ENCODE data around the gene CEP78. TPM values are rescaled to one million over a fixed set of nuclear protein-coding genes. Genes with fewer than 3 reads are reported as not detected.

CEP78 gene
- total RNA-seq, 1 donor from 2014 or later: 13.9 TPM

DNA sequence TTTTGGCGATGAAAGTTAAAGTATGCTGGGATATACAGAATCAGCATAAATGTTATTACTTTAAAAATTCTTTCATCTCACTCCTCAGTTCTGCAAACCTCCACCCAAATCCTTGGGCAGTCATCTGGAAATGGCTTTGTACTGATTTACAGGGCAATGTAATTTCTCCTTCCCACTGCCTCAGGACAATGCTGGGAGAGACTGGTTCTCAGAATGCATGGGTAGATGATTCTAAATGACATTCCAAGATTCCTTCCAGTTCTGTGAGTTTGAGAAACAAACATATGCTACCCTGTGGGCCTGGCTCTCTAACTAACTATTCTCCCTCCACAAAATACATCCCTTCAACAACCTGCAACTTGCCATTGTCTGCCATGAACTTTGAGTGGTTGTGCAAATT, 53.6 kb downstream of the CEP78 start:
- H3K9me3 Mint-ChIP-seq (ENCODE audit: unreplicated experiment): no peaks in the 10 kb centered on the region
- H3K36me3 Mint-ChIP-seq (ENCODE audit: unreplicated experiment): no peaks in the 10 kb centered on the region
- TF ChIP-seq, protein P1, sequence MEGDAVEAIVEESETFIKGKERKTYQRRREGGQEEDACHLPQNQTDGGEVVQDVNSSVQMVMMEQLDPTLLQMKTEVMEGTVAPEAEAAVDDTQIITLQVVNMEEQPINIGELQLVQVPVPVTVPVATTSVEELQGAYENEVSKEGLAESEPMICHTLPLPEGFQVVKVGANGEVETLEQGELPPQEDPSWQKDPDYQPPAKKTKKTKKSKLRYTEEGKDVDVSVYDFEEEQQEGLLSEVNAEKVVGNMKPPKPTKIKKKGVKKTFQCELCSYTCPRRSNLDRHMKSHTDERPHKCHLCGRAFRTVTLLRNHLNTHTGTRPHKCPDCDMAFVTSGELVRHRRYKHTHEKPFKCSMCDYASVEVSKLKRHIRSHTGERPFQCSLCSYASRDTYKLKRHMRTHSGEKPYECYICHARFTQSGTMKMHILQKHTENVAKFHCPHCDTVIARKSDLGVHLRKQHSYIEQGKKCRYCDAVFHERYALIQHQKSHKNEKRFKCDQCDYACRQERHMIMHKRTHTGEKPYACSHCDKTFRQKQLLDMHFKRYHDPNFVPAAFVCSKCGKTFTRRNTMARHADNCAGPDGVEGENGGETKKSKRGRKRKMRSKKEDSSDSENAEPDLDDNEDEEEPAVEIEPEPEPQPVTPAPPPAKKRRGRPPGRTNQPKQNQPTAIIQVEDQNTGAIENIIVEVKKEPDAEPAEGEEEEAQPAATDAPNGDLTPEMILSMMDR (IDR thresholded peaks at IDR 0.05): no peak
- no peak for DNase-seq (ENCODE audit: extremely low spot score, unreplicated experiment)
- peaks cover 5% of the 10 kb centered on the region for H3K27me3 Mint-ChIP-seq (ENCODE audit: unreplicated experiment)
- H3K4me1 Mint-ChIP-seq (ENCODE audit: unreplicated experiment): no peaks in the 10 kb centered on the region
- H3K4me3 Mint-ChIP-seq (ENCODE audit: unreplicated experiment): no peak overlapping the region
- no peak overlapping the region for H3K27ac Mint-ChIP-seq (ENCODE audit: unreplicated experiment)

- TF ChIP-seq, protein P1 (IDR thresholded peaks at IDR 0.05): no peak
- peaks cover 3% of the 10 kb centered on the region for H3K27me3 Mint-ChIP-seq (ENCODE audit: unreplicated experiment)
- peaks cover 9% of the 10 kb centered on the region for H3K4me1 Mint-ChIP-seq (ENCODE audit: unreplicated experiment)
- no peak for DNase-seq (ENCODE audit: extremely low spot score, unreplicated experiment)
- no peak overlapping the region for H3K4me3 Mint-ChIP-seq (ENCODE audit: unreplicated experiment)
- H3K27ac Mint-ChIP-seq (ENCODE audit: unreplicated experiment): no peak overlapping the region
- H3K9me3 Mint-ChIP-seq (ENCODE audit: unreplicated experiment): no peaks in the 10 kb centered on the region
- H3K36me3 Mint-ChIP-seq (ENCODE audit: unreplicated experiment): no peaks in the 10 kb centered on the region
Observed at GRCh38 chr9:78291240-78291925, 55.5 kb downstream of the CEP78 start.

DNA sequence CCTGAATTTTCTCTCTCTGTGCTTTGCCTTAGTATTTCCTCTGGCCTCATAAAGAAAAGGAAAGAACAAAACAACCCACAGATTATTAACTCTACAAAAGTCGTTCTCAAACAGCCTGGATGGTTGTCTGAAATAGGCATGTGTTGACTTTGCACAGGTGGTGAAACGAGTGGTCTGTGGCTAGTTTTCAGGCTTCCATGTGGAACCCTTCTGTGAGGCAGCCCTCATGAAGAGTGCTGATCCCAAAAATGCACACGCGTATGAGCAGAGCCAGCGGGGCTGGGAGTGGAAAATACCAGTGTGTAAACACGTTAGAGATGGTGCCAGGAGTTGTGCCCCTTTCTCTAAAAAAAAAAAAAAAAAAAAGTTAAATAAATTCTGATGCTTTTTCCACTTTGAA, 56.2 kb downstream of the CEP78 start:
- Mint-ChIP-seq H3K9me3 (ENCODE audit: unreplicated experiment) (no peaks in the 10 kb centered on the region), H3K36me3 (ENCODE audit: unreplicated experiment) (no peaks in the 10 kb centered on the region), H3K4me3 (ENCODE audit: unreplicated experiment) (no peak overlapping the region), H3K27ac (ENCODE audit: unreplicated experiment) (no peak overlapping the region), H3K27me3 (ENCODE audit: unreplicated experiment) (no peaks in the 10 kb centered on the region), H3K4me1 (ENCODE audit: unreplicated experiment) (peaks cover 11% of the 10 kb centered on the region)
- no peak for DNase-seq (ENCODE audit: extremely low spot score, unreplicated experiment)
- TF ChIP-seq, protein P1 (IDR thresholded peaks at IDR 0.05): no peak

DNA sequence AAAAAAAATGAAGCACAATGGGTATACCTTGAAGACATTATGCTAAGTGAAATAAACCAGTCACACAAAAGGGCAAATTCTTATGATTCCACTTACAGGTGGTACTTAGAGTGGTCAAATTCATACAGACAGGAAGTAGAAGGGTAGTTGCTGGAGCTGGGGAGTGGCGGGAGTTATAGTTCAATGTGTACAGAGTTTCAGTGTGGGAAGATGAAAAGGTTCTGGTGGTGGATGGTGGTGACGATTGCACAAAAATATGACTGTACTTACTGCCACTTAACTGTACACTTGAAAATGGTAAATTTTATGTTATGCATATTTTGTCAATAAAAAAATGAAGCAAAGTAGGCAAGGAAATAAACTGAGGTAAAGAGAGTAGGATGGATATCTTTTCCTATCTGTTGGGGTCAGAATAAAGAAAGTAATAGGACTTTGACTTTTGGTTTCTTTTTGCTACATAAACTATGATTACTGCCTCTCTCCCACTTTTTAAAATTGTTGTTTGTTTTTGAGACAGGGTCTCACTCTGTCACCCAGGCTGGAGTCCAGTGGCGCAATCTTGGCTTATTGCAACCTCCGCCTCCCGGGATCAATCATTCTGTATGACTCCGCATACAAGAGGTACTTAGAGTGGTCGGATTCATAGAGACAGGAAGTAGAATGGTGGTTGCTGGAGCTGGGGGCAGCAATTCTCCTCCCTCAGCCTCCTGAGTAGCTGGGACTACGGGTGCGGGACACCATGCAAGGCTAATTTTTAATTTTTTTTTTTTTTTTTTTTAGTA, 57.0 kb downstream of the CEP78 start:
- no peaks in the 10 kb centered on the region for H3K36me3 Mint-ChIP-seq (ENCODE audit: unreplicated experiment)

More for the DNA sequence above, 57.0 kb downstream of the CEP78 start:
- Mint-ChIP-seq H3K4me3 (ENCODE audit: unreplicated experiment) (no peak overlapping the region), H3K4me1 (ENCODE audit: unreplicated experiment) (peaks cover 12% of the 10 kb centered on the region), H3K9me3 (ENCODE audit: unreplicated experiment) (no peaks in the 10 kb centered on the region), H3K27me3 (ENCODE audit: unreplicated experiment) (no peaks in the 10 kb centered on the region), H3K27ac (ENCODE audit: unreplicated experiment) (no peak overlapping the region)
- peak; percentile 46 for DNase-seq (ENCODE audit: extremely low spot score, unreplicated experiment)
- TF ChIP-seq, protein P1 (IDR thresholded peaks at IDR 0.05): no peak
